Activated CD4-positive, alpha-beta T cell treated with anti-CD3 and anti-CD28 coated beads, Interleukin-2, amount 10 ng/mL, durations not matched to agents 24 days and 14 days (primary cell): Measurements from ENCODE around the gene MAEL. TPM values are rescaled to one million over a fixed set of nuclear protein-coding genes. Genes with fewer than 3 reads are reported as not detected.
A peak's percentile ranks its signal among the peaks of the same experiment; 100 is the strongest.

Source experiments
- DNase-seq: peaks from one replicate; pipeline ENCODE4 v3.0.0; 2022
- H3K27ac Mint-ChIP-seq: one replicate; pipeline ENCODE4 v1.8.0; 2022; ENCODE audit warnings: mild to moderate bottlenecking, mixed read lengths
- H3K27me3 Mint-ChIP-seq: one replicate; pipeline ENCODE4 v1.8.0; 2022; ENCODE audit warnings: mixed read lengths
- H3K36me3 Mint-ChIP-seq: one replicate; pipeline ENCODE4 v1.8.0; 2022; ENCODE audit warnings: low read depth, mild to moderate bottlenecking, mixed read lengths
- H3K4me1 Mint-ChIP-seq: one replicate; pipeline ENCODE4 v1.8.0; 2021; ENCODE audit warnings: mixed read lengths
- H3K4me3 Mint-ChIP-seq: one replicate; pipeline ENCODE4 v1.8.0; 2022; ENCODE audit warnings: mild to moderate bottlenecking, moderate library complexity, mixed read lengths
- H3K9me3 Mint-ChIP-seq: one replicate; pipeline ENCODE4 v1.8.0; 2021; ENCODE audit warnings: mixed read lengths
- intact Hi-C: fragments of 100-400 bp; cut with micrococcal nuclease; formaldehyde crosslinking; loops from one replicate; pipeline ENCODE4 v1.15.1; 2023
- total RNA-seq: library from RNA; stranded (reverse); gene quantifications from 2 replicates; pipeline ENCODE4 v1.2.3, GENCODE V29; 2022

Gene MAEL
- total RNA-seq, 1 donor from 2014 or later: not detected

DNA sequence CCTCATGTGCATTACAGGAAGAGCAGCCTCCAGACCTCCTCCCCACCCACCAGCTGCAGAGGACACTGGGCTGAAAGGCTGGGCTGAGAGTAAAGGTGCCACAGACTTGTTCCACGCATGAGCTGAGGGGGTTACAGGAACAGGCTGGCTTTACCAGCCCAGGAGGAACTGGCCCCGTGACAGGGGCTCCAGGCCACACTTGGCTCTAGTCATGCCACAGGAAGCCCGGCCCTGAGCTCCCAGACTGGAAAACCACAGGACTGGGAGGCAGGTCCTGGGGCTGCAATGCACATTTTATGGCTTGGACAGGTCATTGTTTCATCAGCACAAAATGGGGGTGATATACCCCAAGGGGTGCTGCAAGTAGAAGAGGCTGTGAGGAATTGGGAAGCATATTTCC is 65.5 kb downstream of the MAEL start:
- no peaks in the 10 kb centered on the region for H3K27me3 Mint-ChIP-seq
- no peak overlapping the region for H3K27ac Mint-ChIP-seq
- no peaks in the 10 kb centered on the region for H3K9me3 Mint-ChIP-seq
- H3K4me1 Mint-ChIP-seq: peaks cover 8% of the 10 kb centered on the region
- intact Hi-C loops: no loop called here
- H3K36me3 Mint-ChIP-seq: peaks cover 1% of the 10 kb centered on the region
- no peak for DNase-seq
- H3K4me3 Mint-ChIP-seq: no peak overlapping the region

- Mint-ChIP-seq H3K4me1 (peaks cover 10% of the 10 kb centered on the region), H3K9me3 (no peaks in the 10 kb centered on the region), H3K4me3 (no peak overlapping the region), H3K27me3 (no peaks in the 10 kb centered on the region), H3K36me3 (no peaks in the 10 kb centered on the region), H3K27ac (no peak overlapping the region)
- intact Hi-C loops: loop anchor here (5.0 kb wide), 3 partner anchors 83 to 1128 kb away; no protein-coding TSS in a partner anchor
- peak; percentile 51 for DNase-seq
Observed at GRCh38 chr1:167054946-167055630, 66.0 kb downstream of the MAEL start.

DNA sequence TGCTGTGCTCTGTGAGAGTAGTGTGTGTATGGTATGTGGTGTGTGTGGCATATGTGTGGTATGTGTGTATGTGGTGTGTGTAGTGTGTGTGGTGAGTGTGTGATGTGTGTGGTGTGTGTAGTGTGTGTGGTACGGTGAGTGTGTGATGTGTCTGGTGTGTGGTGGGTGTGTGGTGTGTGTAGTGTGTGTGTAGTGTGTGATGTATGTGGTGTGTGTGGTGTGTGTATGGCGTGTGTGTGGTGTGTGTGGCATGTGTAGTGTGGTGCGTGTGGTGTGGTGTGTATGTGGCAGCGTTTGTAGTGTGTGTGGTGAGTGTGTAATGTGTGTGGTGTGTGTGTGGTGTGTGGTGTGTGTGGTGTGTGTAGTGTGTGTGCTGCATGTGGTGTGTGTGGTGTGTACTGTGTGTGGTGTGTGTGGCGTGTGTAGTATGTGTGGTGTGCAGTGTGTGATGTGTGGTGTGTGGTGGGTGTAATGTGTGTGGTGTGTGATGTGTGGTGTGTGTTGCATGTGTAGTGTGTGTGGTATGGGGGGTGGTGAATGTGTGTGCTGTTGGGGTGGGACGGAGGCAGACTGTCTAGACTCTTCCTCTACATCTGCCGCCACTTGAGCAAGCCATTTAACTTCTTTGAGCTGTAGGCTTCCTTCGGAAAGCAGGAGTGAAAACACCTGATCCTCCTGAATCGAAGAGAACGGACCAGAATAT is 67.6 kb downstream of the MAEL start:
- H3K4me3 Mint-ChIP-seq: no peak overlapping the region
- DNase-seq: no peak
- H3K9me3 Mint-ChIP-seq: no peaks in the 10 kb centered on the region
- intact Hi-C loops: loop anchor here (5.0 kb wide), 3 partner anchors 84 to 1129 kb away; no protein-coding TSS in a partner anchor
- no peaks in the 10 kb centered on the region for H3K36me3 Mint-ChIP-seq
- H3K27me3 Mint-ChIP-seq: no peaks in the 10 kb centered on the region
- peaks cover 10% of the 10 kb centered on the region for H3K4me1 Mint-ChIP-seq
- H3K27ac Mint-ChIP-seq: no peak overlapping the region

DNA sequence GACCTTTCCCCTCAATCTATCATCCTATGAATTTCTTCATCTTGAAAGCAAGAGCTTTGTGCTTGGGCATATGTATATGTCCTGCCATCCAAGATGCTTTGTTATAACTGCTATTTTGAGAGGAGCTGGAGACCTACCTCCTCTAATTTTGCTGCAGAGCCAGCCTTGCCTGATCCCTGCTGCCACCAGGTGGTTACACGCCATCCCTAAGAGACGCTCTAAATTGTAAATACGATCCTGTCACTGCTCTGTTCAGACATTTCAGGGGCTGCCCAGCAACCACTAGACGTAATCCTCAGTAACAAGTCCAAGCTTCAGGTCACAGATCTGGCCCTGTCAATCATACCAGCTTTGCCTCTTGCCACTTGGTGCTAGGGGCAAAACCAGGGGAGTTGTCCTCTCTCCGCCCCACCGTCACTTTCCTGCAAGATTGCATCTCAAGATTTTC is 68.2 kb downstream of the MAEL start:
- H3K9me3 Mint-ChIP-seq: no peaks in the 10 kb centered on the region
- H3K27ac Mint-ChIP-seq: no peak overlapping the region

DNA sequence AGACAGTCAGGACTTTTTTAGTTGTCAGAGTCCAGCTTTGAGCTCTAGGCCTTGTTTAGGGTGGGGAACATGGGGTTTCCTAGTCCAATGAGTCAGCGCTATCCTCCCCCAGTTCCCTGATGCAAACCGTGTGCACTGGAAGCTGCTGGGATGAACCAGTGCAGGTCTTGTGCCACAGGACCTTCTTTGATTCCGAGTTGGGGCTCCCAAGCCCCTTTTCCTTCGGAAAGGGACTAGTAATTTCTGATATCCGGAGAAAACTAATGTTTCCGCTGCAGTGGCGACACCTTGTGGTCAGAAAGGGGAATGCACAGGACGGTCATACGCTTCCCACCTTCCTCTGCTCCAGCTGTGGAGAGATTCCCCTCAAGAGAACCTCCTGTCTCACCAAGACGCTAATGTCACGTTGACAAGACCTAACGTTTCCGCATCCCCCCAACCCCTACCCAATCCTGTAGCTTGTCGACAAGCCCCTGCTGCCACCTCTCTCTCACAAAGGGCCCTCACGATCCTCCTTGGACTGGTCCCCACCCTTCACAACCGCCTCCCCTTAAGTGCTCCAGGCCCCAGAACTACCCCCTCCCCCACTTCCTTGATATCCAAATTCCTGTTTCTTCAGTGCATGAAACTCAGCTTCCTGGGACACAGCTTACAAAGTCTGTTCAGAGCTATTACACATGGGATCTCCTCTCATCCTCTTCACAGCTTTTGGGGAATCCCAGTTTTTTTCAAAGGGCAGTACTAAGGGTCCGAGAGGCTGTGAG is 70.1 kb downstream of the MAEL start:
- Mint-ChIP-seq H3K9me3 (no peaks in the 10 kb centered on the region), H3K4me1 (peaks cover 10% of the 10 kb centered on the region), H3K27me3 (no peaks in the 10 kb centered on the region), H3K36me3 (no peaks in the 10 kb centered on the region), H3K4me3 (no peak overlapping the region), H3K27ac (peak overlapping the region; percentile 52)
- intact Hi-C loops: loop anchor here (1.0 to 5.0 kb wide), 5 partner anchors 87 to 1132 kb away; no protein-coding TSS in a partner anchor
- DNase-seq: peak; percentile 92

More for the DNA sequence above, 68.2 kb downstream of the MAEL start:
- peak; percentile 78 for DNase-seq
- Mint-ChIP-seq H3K4me1 (peaks cover 10% of the 10 kb centered on the region), H3K36me3 (no peaks in the 10 kb centered on the region), H3K27me3 (no peaks in the 10 kb centered on the region), H3K4me3 (no peak overlapping the region)
- intact Hi-C loops: loop anchor here (5.0 kb wide), 3 partner anchors 85 to 1130 kb away; no protein-coding TSS in a partner anchor

- peaks cover 10% of the 10 kb centered on the region for H3K4me1 Mint-ChIP-seq
- no peak overlapping the region for H3K4me3 Mint-ChIP-seq
- no peaks in the 10 kb centered on the region for H3K36me3 Mint-ChIP-seq
- no peak overlapping the region for H3K27ac Mint-ChIP-seq
- DNase-seq: no peak
- no peaks in the 10 kb centered on the region for H3K9me3 Mint-ChIP-seq
- H3K27me3 Mint-ChIP-seq: no peaks in the 10 kb centered on the region
- intact Hi-C loops: loop anchor here (1.0 to 10.0 kb wide), 6 partner anchors 87 to 1132 kb away; no protein-coding TSS in a partner anchor
Observed at GRCh38 chr1:167059809-167060107, 70.7 kb downstream of the MAEL start.

DNA sequence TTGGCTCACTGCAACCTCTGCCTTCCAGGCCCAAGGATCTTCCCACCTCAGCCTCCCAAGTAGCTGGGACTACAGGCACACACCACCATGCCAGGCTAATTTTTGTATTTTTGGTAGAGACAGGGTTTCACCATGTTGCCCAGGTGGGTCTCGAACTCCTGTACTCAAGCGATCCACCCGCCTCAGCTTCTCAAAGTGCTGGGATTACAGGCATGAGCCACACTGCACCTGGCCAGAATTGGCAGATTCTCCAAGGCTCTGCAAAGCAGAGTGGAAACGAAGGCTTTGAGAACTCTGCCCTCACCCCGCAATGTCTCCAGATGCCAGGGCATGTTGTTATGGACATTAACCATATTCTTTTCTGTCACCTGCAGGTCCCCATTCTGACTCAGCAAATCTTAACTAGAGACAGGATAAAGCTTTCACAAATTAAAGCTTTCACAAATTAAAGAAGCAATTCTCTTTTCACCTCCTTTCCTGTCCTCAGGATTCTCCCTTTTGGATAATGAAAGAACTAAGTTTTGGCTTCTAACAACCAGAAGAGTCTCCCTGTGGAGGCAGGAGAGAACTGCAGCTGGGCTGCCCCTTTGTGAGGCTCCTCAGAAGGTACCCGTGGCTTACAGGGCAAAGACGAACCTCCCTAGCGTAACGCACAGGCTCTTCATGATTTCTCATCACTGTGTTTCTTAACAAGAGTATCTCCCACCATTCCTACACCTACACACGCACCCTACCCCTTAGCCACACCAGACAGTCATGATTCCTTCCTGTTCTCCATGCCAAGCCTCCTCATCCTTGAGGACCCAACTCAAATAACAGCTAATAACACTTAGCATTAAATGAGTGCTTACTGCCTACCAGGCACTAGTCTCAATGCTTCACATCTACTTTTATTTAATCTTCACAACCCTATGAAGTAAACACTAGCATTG is 71.3 kb downstream of the MAEL start:
- Mint-ChIP-seq H3K4me3 (no peak overlapping the region), H3K27me3 (peaks cover 1% of the 10 kb centered on the region), H3K27ac (no peak overlapping the region), H3K36me3 (no peaks in the 10 kb centered on the region), H3K9me3 (no peaks in the 10 kb centered on the region), H3K4me1 (peaks cover 10% of the 10 kb centered on the region)
- intact Hi-C loops: loop anchor here (10.0 kb wide), 1 partner anchor 344 kb away; no protein-coding TSS in a partner anchor
- DNase-seq: no peak

DNA sequence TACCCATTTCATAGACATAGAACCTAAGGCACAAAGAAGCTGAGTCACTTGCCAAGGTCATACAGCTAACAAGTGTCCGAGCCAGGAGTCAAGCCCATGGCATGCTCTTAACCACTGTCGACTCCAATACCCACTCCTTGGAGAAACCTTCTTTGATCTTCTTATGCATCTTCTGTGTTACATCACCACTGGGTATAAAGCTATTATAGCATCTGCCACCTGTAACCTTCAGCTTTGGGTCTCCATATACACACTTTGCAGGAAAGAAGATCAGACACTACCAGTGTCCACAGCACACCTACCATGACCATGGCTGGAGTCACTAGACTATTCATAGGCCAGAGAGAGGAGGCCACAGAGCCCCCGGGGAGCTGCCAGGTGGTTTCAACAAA is 72.0 kb downstream of the MAEL start:
- peaks cover 1% of the 10 kb centered on the region for H3K27me3 Mint-ChIP-seq
- no peaks in the 10 kb centered on the region for H3K36me3 Mint-ChIP-seq
- intact Hi-C loops: loop anchor here (10.0 kb wide), 1 partner anchor 344 kb away; no protein-coding TSS in a partner anchor

GRCh38 chr1:167064621-167065020 is 75.5 kb downstream of the MAEL start:
- H3K27ac Mint-ChIP-seq: no peak overlapping the region
- H3K36me3 Mint-ChIP-seq: no peaks in the 10 kb centered on the region
- intact Hi-C loops: loop anchor here (5.0 to 10.0 kb wide), 3 partner anchors 278 to 468 kb away; no protein-coding TSS in a partner anchor
- DNase-seq: no peak
- H3K27me3 Mint-ChIP-seq: peaks cover 1% of the 10 kb centered on the region
- peaks cover under 1% of the 10 kb centered on the region for H3K4me1 Mint-ChIP-seq
- H3K9me3 Mint-ChIP-seq: no peaks in the 10 kb centered on the region
- no peak overlapping the region for H3K4me3 Mint-ChIP-seq

More for the DNA sequence above, 72.0 kb downstream of the MAEL start:
- DNase-seq: no peak
- no peaks in the 10 kb centered on the region for H3K9me3 Mint-ChIP-seq
- H3K27ac Mint-ChIP-seq: no peak overlapping the region
- peaks cover 10% of the 10 kb centered on the region for H3K4me1 Mint-ChIP-seq
- no peak overlapping the region for H3K4me3 Mint-ChIP-seq

GRCh38 chr1:167065471-167065870 is 76.4 kb downstream of the MAEL start:
- no peaks in the 10 kb centered on the region for H3K9me3 Mint-ChIP-seq
- intact Hi-C loops: loop anchor here (5.0 to 10.0 kb wide), 3 partner anchors 277 to 467 kb away; no protein-coding TSS in a partner anchor
- no peak overlapping the region for H3K27ac Mint-ChIP-seq
- H3K27me3 Mint-ChIP-seq: peaks cover 1% of the 10 kb centered on the region
- H3K4me3 Mint-ChIP-seq: no peak overlapping the region
- no peaks in the 10 kb centered on the region for H3K36me3 Mint-ChIP-seq
- no peak for DNase-seq
- H3K4me1 Mint-ChIP-seq: no peaks in the 10 kb centered on the region

DNA sequence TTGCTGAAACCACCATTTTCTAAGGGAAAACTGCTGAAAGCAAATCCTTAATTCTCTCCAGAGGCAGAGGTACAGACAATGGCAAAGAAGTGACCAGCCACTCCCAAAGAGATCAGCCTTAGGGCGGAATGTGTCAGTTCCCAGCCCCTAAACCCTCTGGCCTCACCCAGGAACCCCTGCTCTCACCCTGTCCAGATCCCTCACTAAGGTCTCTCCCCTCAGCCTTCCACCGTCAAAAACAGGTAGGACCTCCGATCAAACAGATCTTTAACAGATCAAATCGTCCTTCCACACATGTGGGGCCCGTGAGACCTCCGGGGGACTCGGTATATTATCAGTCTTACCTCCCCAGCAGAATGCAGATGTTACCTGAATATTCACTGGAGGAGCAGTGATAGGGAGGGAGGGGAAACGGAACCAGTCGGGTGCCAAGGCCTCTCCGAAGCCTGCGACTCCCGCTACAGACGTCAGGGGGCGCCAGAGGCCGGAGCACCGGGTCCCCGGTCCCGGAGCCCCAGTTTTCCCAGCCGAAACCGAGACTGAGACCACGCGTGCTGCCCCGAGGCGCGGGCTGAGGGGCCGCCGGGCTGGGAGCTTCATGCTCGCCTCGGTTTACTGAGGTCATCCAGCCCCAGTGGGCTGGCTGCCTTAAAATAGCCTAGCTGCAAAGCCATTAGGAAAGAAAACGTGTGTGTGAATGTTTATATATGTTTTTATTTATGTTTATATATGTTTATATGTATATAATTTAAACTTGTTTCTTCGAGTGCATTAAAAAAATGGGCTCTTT is 77.4 kb downstream of the MAEL start:
- H3K36me3 Mint-ChIP-seq: no peaks in the 10 kb centered on the region
- no peak overlapping the region for H3K27ac Mint-ChIP-seq
- H3K4me1 Mint-ChIP-seq: no peaks in the 10 kb centered on the region
- peak overlapping the region; percentile 51 for H3K4me3 Mint-ChIP-seq
- peaks cover 1% of the 10 kb centered on the region for H3K27me3 Mint-ChIP-seq
- DNase-seq: peak; percentile 94
- intact Hi-C loops: loop anchor here (1.0 to 10.0 kb wide), 7 partner anchors 58 to 490 kb away; partner anchors contain the start of gene POU2F1
- no peaks in the 10 kb centered on the region for H3K9me3 Mint-ChIP-seq

DNA sequence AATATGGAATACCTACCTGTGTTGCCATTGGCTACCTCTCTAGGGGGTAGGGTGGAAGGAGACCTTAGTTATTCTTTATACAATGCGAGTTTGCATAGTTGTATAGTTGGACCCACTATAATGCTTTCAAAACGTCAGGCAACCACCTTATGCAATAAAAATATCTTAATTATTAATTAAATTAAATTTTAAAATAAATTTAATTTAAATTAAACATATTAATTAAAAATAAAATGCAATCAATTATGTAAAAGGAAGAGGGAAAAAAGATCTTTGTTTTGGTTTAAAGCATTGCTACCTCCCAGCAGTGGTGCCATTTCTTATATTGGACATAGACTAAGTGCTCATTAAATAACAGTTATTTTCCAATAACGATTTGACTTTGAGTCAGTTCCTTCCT is 78.8 kb downstream of the MAEL start:
- Mint-ChIP-seq H3K27me3 (peaks cover 1% of the 10 kb centered on the region), H3K4me3 (no peak overlapping the region), H3K27ac (no peak overlapping the region), H3K36me3 (no peaks in the 10 kb centered on the region), H3K9me3 (no peaks in the 10 kb centered on the region), H3K4me1 (no peaks in the 10 kb centered on the region)
- intact Hi-C loops: loop anchor here (2.0 to 10.0 kb wide), 4 partner anchors 153 to 464 kb away; partner anchors contain the start of gene POU2F1
- DNase-seq: no peak
